ENCODE results near the gene ZSCAN12. TPM values are rescaled to one million over a fixed set of nuclear protein-coding genes. Genes with fewer than 3 reads are reported as not detected.

The ZSCAN12 gene
- total RNA-seq, 4 donors from 2014 or later: 8.1 to 13.3 (median 9.5) TPM

- intact Hi-C loops (cut with DNase I): no loop called here
- Histone ChIP-seq H3K27ac (no peak overlapping the region), H3K9me3 (no peaks in the 10 kb centered on the region), H3K36me3 (peaks cover 0 to 6% of the 10 kb centered on the region in 2 donors), H3K4me3 (replicated peaks in 1 of 3) (no peak overlapping the region), H3K27me3 (no peaks in the 10 kb centered on the region), H3K4me1 (peaks cover 9 to 12% of the 10 kb centered on the region in 2 donors)
- TF ChIP-seq CTCF (IDR thresholded peaks at IDR 0.05): no peak
- DNase-seq: no peak
- 95% methylated on average over 2 of the region's 2 CpGs for WGBS, 2 donors
Measured at GRCh38 chr6:28333047-28333446, 66.5 kb downstream of the ZSCAN12 start.

- peaks cover 0 to 2% of the 10 kb centered on the region in 2 donors for H3K4me1 ChIP-seq
- no peaks in the 10 kb centered on the region for H3K9me3 ChIP-seq
- intact Hi-C loops (cut with DNase I): no loop called here
- H3K27me3 ChIP-seq: no peaks in the 10 kb centered on the region
- no peak for DNase-seq
- H3K4me3 ChIP-seq (replicated peaks in 1 of 3): no peak overlapping the region
- H3K27ac ChIP-seq: no peak overlapping the region
- WGBS, 2 donors: 82 to 84% methylated on average over 1 of the region's 1 CpG
- H3K36me3 ChIP-seq: peaks cover 24 to 25% of the 10 kb centered on the region in 2 donors
- TF ChIP-seq CTCF (IDR thresholded peaks at IDR 0.05) (no peak), POLR2A (IDR thresholded peaks at IDR 0.05) (no peak)
Measured at GRCh38 chr6:28330041-28330440, 69.5 kb downstream of the ZSCAN12 start.

Small RNA genes within 50 kb of the gene (small RNA-seq; reads per million reads assigned to genes)
- not detected for gene RNU2-45P

Other genes with a start within 250 kb of the ZSCAN12 start
- gene ZSCAN9, start 174.5 kb downstream of the ZSCAN12 start, total RNA-seq: 10 to 100 TPM; 13.0 to 18.7 (median 14.8) TPM
- 1 to 10 TPM; 4.4 to 5.9 (median 5.2) TPM for gene ZKSCAN4, start 147.5 kb downstream of the ZSCAN12 start, total RNA-seq
- gene NKAPL, start 140.4 kb downstream of the ZSCAN12 start, total RNA-seq: under 1 TPM in 3 of 4 donors, not detected in 1; 0.67 to 0.68 (median 0.67) TPM
- 10 to 100 TPM; 20.9 to 41.2 (median 36.2) TPM for gene ZSCAN26, start 132.6 kb downstream of the ZSCAN12 start, total RNA-seq
- 1 to 10 TPM; 1.4 to 5.4 (median 4.1) TPM for gene PGBD1, start 118.2 kb downstream of the ZSCAN12 start, total RNA-seq
- 10 to 100 TPM; 17.2 to 70.1 (median 57.5) TPM for gene ZSCAN31, start 63.6 kb downstream of the ZSCAN12 start, total RNA-seq
- gene ZKSCAN3, start 49.8 kb downstream of the ZSCAN12 start, total RNA-seq: 10 to 100 TPM in 1 of 4 donors, 1 to 10 TPM in 3; 7.0 to 10.5 (median 8.6) TPM
- gene ZSCAN23, start 43.7 kb upstream of the ZSCAN12 start, total RNA-seq: 1 to 10 TPM; 4.1 to 8.2 (median 6.6) TPM
- not detected for gene GPX6, start 116.0 kb upstream of the ZSCAN12 start, total RNA-seq
- not detected for gene GPX5, start 126.1 kb upstream of the ZSCAN12 start, total RNA-seq

All from thyroid gland (tissue), 4 donors.